K562 (cell line): ENCODE results near the gene AGAP6. TPM values are rescaled to one million over a fixed set of nuclear protein-coding genes. Genes with fewer than 3 reads are reported as not detected.
"Not testable (repeated sequence)": the region's sequence is repeated elsewhere in the genome, so short reads cannot be mapped to it uniquely, and the experiment has no call there.

Experiments used
- ATAC-seq: fragments of 200-7000 bp; cut with Tn5 transposase; 3 replicates; pipeline ENCODE4 v1.9.1; 2020; ENCODE audit warnings: moderate library complexity
- BruUV-seq: library from RNA; stranded (reverse); fragments of 400-500 nt; replicated peaks from 2 replicates; lab custom pipeline; 2021; lab: Mats Ljungman, UMichigan
- CTCF ChIA-PET: fragments of 300-600 bp; formaldehyde crosslinking; extraction: SDS; loops from one replicate; lab custom pipeline; 2021; ENCODE audit warnings: low intra/inter-chr PET ratio; lab: Yijun Ruan, JAX
- POLR2A ChIA-PET: fragments of 300-600, 350-650 bp; sonication (Branson Sonifier 250); formaldehyde crosslinking; extraction: SDS; loops from one replicate; lab custom pipeline; 2021; ENCODE audit warnings: antibody characterized with exemption, inconsistent platforms; lab: Yijun Ruan, JAX
- DNase-seq, 4 experiments: peaks; one replicate each; pipeline versions ENCODE4 v3.0.0 to v3.0.0-alpha.2; 2011 to 2018; ENCODE audit warnings: low spot score in 3 of 4, mixed read lengths in 3 of 4; ENCODE audit errors: extremely low read depth in 1 of 4
- FAIRE-seq: peaks from 2 replicates; lab custom pipeline; 2011; peaks lifted over from hg19 to GRCh38; lab: Jason Lieb, UNC
- H2AFZ ChIP-seq: 2 replicates; pipeline ENCODE4 v1.6.0; 2011; ENCODE audit warnings: low read depth, low read length, control low read depth, inconsistent platforms
- H3K27ac ChIP-seq: fragments of 200-600 bp; 3 replicates; pipeline ENCODE4 v1.8.0; 2011; ENCODE audit warnings: low read depth, mild to moderate bottlenecking, control low read depth, inconsistent platforms, low read length, moderate library complexity, mixed read lengths; ENCODE audit errors: extremely low read depth
- H3K27me3 ChIP-seq, 2 experiments: fragments of 300-600 bp in 1 of 2; 2 replicates in 1 of 2; 3 replicates in 1 of 2; pipeline versions ENCODE4 v1.6.0 to v1.8.0; 2011; ENCODE audit warnings: inconsistent platforms in 2 of 2, low read length in 2 of 2, mild to moderate bottlenecking in 1 of 2, mixed read lengths in 1 of 2, moderate library complexity in 1 of 2; ENCODE audit not compliant: control insufficient read depth in 2 of 2, insufficient read depth in 2 of 2
- H3K36me3 ChIP-seq: fragments of 300-600 bp; 3 replicates; pipeline ENCODE4 v1.8.0; 2011; ENCODE audit warnings: mild to moderate bottlenecking, low read length, inconsistent platforms; ENCODE audit not compliant: control insufficient read depth, insufficient read depth
- H3K4me1 ChIP-seq, 2 experiments: fragments of 200-600 bp in 1 of 2; replicated peaks in 1 of 2; 2 replicates in 1 of 2; 3 replicates in 1 of 2; pipeline versions ENCODE4 v1.5.1 to v1.8.0; 2011; ENCODE audit warnings: inconsistent platforms in 2 of 2, low read length in 2 of 2, mild to moderate bottlenecking in 1 of 2, mixed read lengths in 1 of 2, moderate library complexity in 1 of 2; ENCODE audit not compliant: control insufficient read depth in 2 of 2, insufficient read depth in 2 of 2
- H3K4me2 ChIP-seq: 2 replicates; pipeline ENCODE4 v1.6.1; 2011; ENCODE audit warnings: low read length, control low read depth, inconsistent platforms, mixed read lengths; ENCODE audit not compliant: insufficient read depth
- H3K4me3 ChIP-seq: fragments of 200-600 bp; sonication (generic), shearing (Covaris generic); 2 replicates; pipeline ENCODE4 v1.5.1; 2016; ENCODE audit warnings: control low read depth, inconsistent platforms
- H3K79me2 ChIP-seq: fragments of 200-600 bp; 3 replicates; pipeline ENCODE4 v1.8.0; 2011; ENCODE audit warnings: low read length, inconsistent platforms; ENCODE audit not compliant: control insufficient read depth, insufficient read depth
- H3K9ac ChIP-seq, 2 experiments: 2 replicates each; pipeline versions ENCODE4 v1.6.0 to v1.6.1; 2011; ENCODE audit warnings: low read depth in 2 of 2, low read length in 2 of 2, control low read depth in 1 of 2, inconsistent platforms in 1 of 2, mild to moderate bottlenecking in 1 of 2, mixed read lengths in 1 of 2; ENCODE audit not compliant: insufficient read depth in 1 of 2
- H3K9me1 ChIP-seq: one replicate; pipeline ENCODE4 v1.6.0; 2011; ENCODE audit warnings: inconsistent platforms, mild to moderate bottlenecking, low read length, moderate library complexity; ENCODE audit not compliant: control insufficient read depth, insufficient read depth
- H3K9me3 ChIP-seq: replicated peaks from 2 replicates; pipeline ENCODE4 v1.5.1; 2011; ENCODE audit warnings: low read depth, low read length, inconsistent platforms; ENCODE audit not compliant: control insufficient read depth, insufficient read depth
- H4K20me1 ChIP-seq: replicated peaks from 2 replicates; pipeline ENCODE4 v1.6.1; 2011; ENCODE audit warnings: low read length, inconsistent platforms, mixed read lengths; ENCODE audit not compliant: control insufficient read depth, insufficient read depth
- CHD1 ChIP-seq: fragments of 200-600 bp; sonication (generic); IDR thresholded peaks from one replicate; pipeline ENCODE4 v1.6.1; 2012; ENCODE audit warnings: mild to moderate bottlenecking, moderate library complexity, low read length, inconsistent platforms
- NKRF ChIP-seq: fragments of 450-650 bp; IDR thresholded peaks from 2 replicates; pipeline ENCODE4 v1.6.1; 2016; ENCODE audit warnings: borderline replicate concordance
- WGBS: fragments of 100-300 bp; shearing (Covaris generic); methylation state at CpG from one replicate; pipeline ENCODE4 v1.1.6; 2016; ENCODE audit warnings: low coverage, mixed read lengths; ENCODE audit not compliant: insufficient coverage; ENCODE audit errors: missing lambda C conversion rate; 5-methylcytosine and 5-hydroxymethylcytosine counted together
- in situ Hi-C: fragments of 300-500 bp; cut with MboI; formaldehyde crosslinking; loops from 4 replicates; pipeline ENCODE4 v1.15.0; 2018; ENCODE audit warnings: inconsistent platforms, mixed read lengths
- intact Hi-C: fragments of 100-400 bp; cut with micrococcal nuclease; formaldehyde crosslinking; loops from 2 replicates; pipeline ENCODE4 v1.14.2; 2022
- polyA plus RNA-seq, 8 experiments: library from polyadenylated mRNA; depleted of rRNA in 4 of 8; stranded (reverse) in 5 of 8; unstranded in 3 of 8; fragments of >200 nt; fragmentation: Nextera tagmentation in 2 of 8; fragmentation: Illumina TruSeq in 1 of 8; extraction: Ambion mirVana in 2 of 8; extraction: Trizol in 1 of 8; gene quantifications; 2 replicates each; pipeline versions ENCODE4 v1.2.1 to v1.2.3, GENCODE V29; 2011 to 2014; ENCODE audit warnings: inconsistent platforms in 1 of 8, missing spikeins in 1 of 8
- total RNA-seq, 7 experiments: library from RNA; depleted of rRNA in 6 of 7; stranded (reverse); fragments of >200 nt in 6 of 7; fragmentation: Illumina TruSeq in 2 of 7; extraction: Trizol in 2 of 7; gene quantifications; 2 replicates each; pipeline versions ENCODE4 v1.2.1 to v1.2.3, GENCODE V29; 2011 to 2021; ENCODE audit warnings: low replicate concordance in 1 of 7

AGAP6 gene
- total and polyA plus RNA-seq, 9 of the 15 experiments (the other 6 are each of a cell fraction or from before 2014, with no cell fraction given) = 1.0 to 46.8 (median 18.3) TPM

- H4K20me1 ChIP-seq, H3K9me1 ChIP-seq, CTCF ChIA-PET, in situ Hi-C loops, H3K27me3 ChIP-seq, intact Hi-C loops, H3K9me3 ChIP-seq, POLR2A ChIA-PET: not testable (repeated sequence)
- ATAC-seq (peak; percentile 47), FAIRE-seq (peak; percentile 44), DNase-seq (peak in 2 of 4 experiments; percentile 1 to 19)
- peak overlapping the region; percentile 82 to 93 for H3K9ac ChIP-seq
- WGBS = under 1% methylated on average over 12 of the region's 12 CpGs
- H2AFZ ChIP-seq = peak overlapping the region; percentile 96
- H3K79me2 ChIP-seq = peaks cover 70% of the 10 kb centered on the region
- TF ChIP-seq NKRF = 0 out of 2 replicates have a peak, but pooled peaks have one; percentile 11
- peak; percentile 47 for TF ChIP-seq CHD1
- H3K27ac ChIP-seq = peak overlapping the region; percentile 78
- peak overlapping the region; percentile 96 for H3K4me3 ChIP-seq
- peak overlapping the region; percentile 80 for H3K4me2 ChIP-seq
- BruUV-seq = TSS peak; percentile 68
- peaks cover 28% of the 10 kb centered on the region; the same call in 2 of the 3 replicates for H3K36me3 ChIP-seq
- H3K4me1 ChIP-seq = peaks cover 0 to 11% of the 10 kb centered on the region in 2 experiments; a peak in 3 of 5 replicates
Measured at GRCh38 chr10:49942339-49942705, 45.9 kb upstream of the AGAP6 start.

- in situ Hi-C loops, H4K20me1 ChIP-seq, CTCF ChIA-PET, POLR2A ChIA-PET, DNase-seq, H3K9me1 ChIP-seq, H3K27me3 ChIP-seq, intact Hi-C loops, BruUV-seq, ATAC-seq, H2AFZ ChIP-seq, H3K27ac ChIP-seq, H3K9me3 ChIP-seq: not testable (repeated sequence)
- Histone ChIP-seq H3K9ac (peak overlapping the region in 1 of 2 experiments; percentile 82; a peak in 2 of 4 replicates), H3K4me1 (peaks cover 0 to 11% of the 10 kb centered on the region in 2 experiments; a peak in 3 of 5 replicates), H3K36me3 (peaks cover 35% of the 10 kb centered on the region), H3K4me2 (peak overlapping the region; percentile 80), H3K79me2 (peaks cover 65% of the 10 kb centered on the region), H3K4me3 (peak overlapping the region; percentile 13; the same call in 1 of the 2 replicates)
- WGBS = 71% methylated on average over 2 of the region's 2 CpGs
- peak; percentile 15 for FAIRE-seq
Measured at GRCh38 chr10:49943607-49944006, 44.6 kb upstream of the AGAP6 start.

GRCh38 chr10:49948142-49948541 lies 40.1 kb upstream of the AGAP6 start:
- H3K27ac ChIP-seq, H3K4me3 ChIP-seq, ATAC-seq, DNase-seq, H3K9ac ChIP-seq, H3K9me3 ChIP-seq, intact Hi-C loops, CTCF ChIA-PET, H4K20me1 ChIP-seq, H3K4me1 ChIP-seq, POLR2A ChIA-PET, H2AFZ ChIP-seq, FAIRE-seq, H3K9me1 ChIP-seq, H3K4me2 ChIP-seq, in situ Hi-C loops, H3K27me3 ChIP-seq, BruUV-seq: not testable (repeated sequence)
- WGBS = 86% methylated on average over 1 of the region's 2 CpGs
- peaks cover 57% of the 10 kb centered on the region for H3K36me3 ChIP-seq
- peaks cover 39% of the 10 kb centered on the region for H3K79me2 ChIP-seq
